Stomach (tissue), 9 donors: ENCODE data around the gene PITPNM3. TPM values are rescaled to one million over a fixed set of nuclear protein-coding genes. Genes with fewer than 3 reads are reported as not detected.
A peak's percentile ranks its signal among the peaks of the same experiment; 100 is the strongest.

Source experiments
- DNase-seq, 2 donors: peaks; one replicate each; pipeline versions ENCODE4 v3.0.0 to v3.0.0-alpha.2; 2013 to 2019
- H3K27ac ChIP-seq, 5 donors: fragments of 200-600 bp in 4 of 5; sonication (generic) in 4 of 5; one replicate each; pipeline ENCODE4 v1.5.1; 2013 to 2019; ENCODE audit warnings: mild to moderate bottlenecking in 1 of 5, moderate library complexity in 1 of 5
- H3K27me3 ChIP-seq, 3 donors: fragments of 200-600 bp; sonication (generic); one replicate each; pipeline ENCODE4 v1.5.1; 2017 to 2019; ENCODE audit warnings: mixed run types in 1 of 3
- H3K36me3 ChIP-seq, 4 donors: fragments of 200-600 bp; sonication (generic); 1 replicate in 3 of 4; 2 replicates in 1 of 4; pipeline ENCODE4 v1.5.1; 2016 to 2019
- H3K4me1 ChIP-seq, 4 donors: fragments of 200-600 bp; sonication (generic); one replicate each; pipeline ENCODE4 v1.5.1; 2016 to 2019
- H3K4me3 ChIP-seq, 4 donors: fragments of 200-600 bp; sonication (generic) in 3 of 4; one replicate each; pipeline ENCODE4 v1.5.1; 2016 to 2019; ENCODE audit warnings: mild to moderate bottlenecking in 1 of 4
- H3K9me3 ChIP-seq, 4 donors: fragments of 200-600 bp; sonication (generic); one replicate each; pipeline ENCODE4 v1.5.1; 2016 to 2019
- CTCF ChIP-seq, 7 experiments: fragments of 450-650 bp in 4 of 7; fragments of 200-600 bp in 3 of 7; sonication (generic) in 3 of 7; IDR thresholded peaks; one replicate each; pipeline ENCODE4 v1.5.1; 2016 to 2019; ENCODE audit warnings: antibody characterized with exemption in 7 of 7, control low read depth in 2 of 7, mild to moderate bottlenecking in 1 of 7
- EP300 ChIP-seq: sonication (generic); formaldehyde crosslinking; IDR thresholded peaks from one replicate; pipeline ENCODE4 v1.6.1; 2017; ENCODE audit warnings: antibody characterized with exemption
- POLR2A ChIP-seq, 4 donors: fragments of 450-650 bp; IDR thresholded peaks; one replicate each; pipeline ENCODE4 v1.6.1; 2016; ENCODE audit warnings: antibody characterized with exemption in 4 of 4, control low read depth in 2 of 4, mild to moderate bottlenecking in 1 of 4, moderate library complexity in 1 of 4
- POLR2AphosphoS5 ChIP-seq, 3 donors: sonication (generic); formaldehyde crosslinking; IDR thresholded peaks; one replicate each; pipeline ENCODE4 v1.6.1; 2016; ENCODE audit warnings: antibody characterized with exemption in 3 of 3
- WGBS, 5 donors: extraction: QIAGEN DNeasy Blood & Tissue Kit in 3 of 5; methylation state at CpG; one replicate each; pipeline versions ENCODE4 v1.1.5 to v1.1.7; 2013 to 2018; 5-methylcytosine and 5-hydroxymethylcytosine counted together
- intact Hi-C: fragments of 100-400 bp; cut with DNase I; formaldehyde crosslinking; loops from one replicate; pipeline ENCODE4 v1.15.1; 2023; ENCODE audit warnings: low total_unique reads
- polyA plus RNA-seq, 3 donors: library from polyadenylated mRNA; stranded (reverse); fragments of 200-250 nt; gene quantifications; one replicate each; pipeline ENCODE4 v1.2.3, GENCODE V29; 2013
- total RNA-seq, 5 donors: library from RNA; depleted of rRNA; stranded (reverse); fragments of >200 nt; gene quantifications; one replicate each; pipeline versions ENCODE4 v1.1.0 to v1.2.3, GENCODE V29; 2014 to 2016
- donor health status: healthy with polysubstance abuse.
- donor health status: Bipolar disorder and iron deficiency.
- donor health status: healthy.

PITPNM3 gene
- total and polyA plus RNA-seq, 8 donors: 1.1 to 19.3 (median 5.8) TPM

- 85 to 96% (median 90%) methylated on average over 4 of the region's 4 CpGs for WGBS, 5 donors
- intact Hi-C loops: no loop called here
- no peaks in the 10 kb centered on the region for H3K9me3 ChIP-seq
- TF ChIP-seq POLR2A (IDR thresholded peaks at IDR 0.05) (no peak), EP300 (no peak), POLR2AphosphoS5 (IDR thresholded peaks at IDR 0.05) (no peak), CTCF (IDR thresholded peaks at IDR 0.05) (no peak)
- H3K4me3 ChIP-seq: no peak overlapping the region
- no peak for DNase-seq
- no peaks in the 10 kb centered on the region for H3K4me1 ChIP-seq
- H3K27me3 ChIP-seq: no peaks in the 10 kb centered on the region
- H3K36me3 ChIP-seq: peaks cover 0 to 23% (median 7%) of the 10 kb centered on the region in 4 donors
- no peak overlapping the region for H3K27ac ChIP-seq
Observed at GRCh38 chr17:6524520-6524919, 31.8 kb downstream of the PITPNM3 start.

GRCh38 chr17:6523809-6524355 is 32.5 kb downstream of the PITPNM3 start:
- intact Hi-C loops: no loop called here
- Histone ChIP-seq H3K36me3 (peaks cover 0 to 23% (median 7%) of the 10 kb centered on the region in 4 donors), H3K9me3 (no peaks in the 10 kb centered on the region), H3K27me3 (no peaks in the 10 kb centered on the region), H3K27ac (peak overlapping the region in 1 of 5 donors; percentile 23), H3K4me1 (no peaks in the 10 kb centered on the region), H3K4me3 (no peak overlapping the region)
- no peak for TF ChIP-seq POLR2AphosphoS5 (IDR thresholded peaks at IDR 0.05)
- no peak for TF ChIP-seq EP300
- TF ChIP-seq POLR2A (IDR thresholded peaks at IDR 0.05): no peak
- TF ChIP-seq CTCF (IDR thresholded peaks at IDR 0.05): no peak
- no peak for DNase-seq
- 85 to 89% (median 87%) methylated on average over 8 of the region's 8 CpGs for WGBS, 5 donors

GRCh38 chr17:6523330-6523729 is 33.0 kb downstream of the PITPNM3 start:
- Histone ChIP-seq H3K27me3 (no peaks in the 10 kb centered on the region), H3K27ac (peak overlapping the region in 1 of 5 donors; percentile 23), H3K4me1 (no peaks in the 10 kb centered on the region), H3K36me3 (peaks cover 0 to 21% (median 7%) of the 10 kb centered on the region in 4 donors), H3K4me3 (no peak overlapping the region), H3K9me3 (no peaks in the 10 kb centered on the region)
- WGBS, 5 donors: 76 to 81% (median 80%) methylated on average over 3 of the region's 3 CpGs
- no peak for DNase-seq
- no peak for TF ChIP-seq CTCF (IDR thresholded peaks at IDR 0.05)
- intact Hi-C loops: no loop called here

GRCh38 chr17:6521586-6521985 is 34.8 kb downstream of the PITPNM3 start:
- H3K4me3 ChIP-seq: no peak overlapping the region
- intact Hi-C loops: no loop called here
- H3K27ac ChIP-seq: no peak overlapping the region
- no peak for TF ChIP-seq CTCF (IDR thresholded peaks at IDR 0.05)
- no peak for TF ChIP-seq EP300
- TF ChIP-seq POLR2AphosphoS5 (IDR thresholded peaks at IDR 0.05): no peak
- no peak for TF ChIP-seq POLR2A (IDR thresholded peaks at IDR 0.05)
- H3K4me1 ChIP-seq: no peaks in the 10 kb centered on the region
- no peaks in the 10 kb centered on the region for H3K9me3 ChIP-seq
- H3K36me3 ChIP-seq: peaks cover 0 to 16% (median 7%) of the 10 kb centered on the region in 4 donors
- H3K27me3 ChIP-seq: no peaks in the 10 kb centered on the region
- DNase-seq: no peak
- WGBS, 5 donors: 86 to 96% (median 93%) methylated on average over 5 of the region's 5 CpGs
